CD14-positive monocyte (primary cell): ENCODE data around the gene ALOX15. TPM values are rescaled to one million over a fixed set of nuclear protein-coding genes. Genes with fewer than 3 reads are reported as not detected.

Experiments
- DNase-seq, 3 donors: peaks; one replicate each; pipeline ENCODE4 v3.0.0-alpha.2; 2011 to 2022
- H2AFZ ChIP-seq: 2 replicates; pipeline ENCODE4 v1.6.0; 2012; ENCODE audit warnings: mild to moderate bottlenecking, low read depth, low read length, inconsistent platforms; ENCODE audit not compliant: insufficient read depth, poor library complexity, severe bottlenecking
- H3K27ac ChIP-seq, 2 donors: 1 replicate in 1 of 2; 2 replicates in 1 of 2; pipeline ENCODE4 v1.5.1; 2012 to 2013; ENCODE audit warnings: low read length in 2 of 2, control low read depth in 1 of 2, inconsistent platforms in 1 of 2, low read depth in 1 of 2, mild to moderate bottlenecking in 1 of 2
- H3K27me3 ChIP-seq, 2 donors: one replicate each; pipeline versions ENCODE4 v1.6.0 to v1.6.1; 2011 to 2013; ENCODE audit warnings: low read length in 2 of 2; ENCODE audit not compliant: control insufficient read depth in 2 of 2, insufficient read depth in 2 of 2
- H3K36me3 ChIP-seq, 2 donors: replicated peaks in 1 of 2; 1 replicate in 1 of 2; 2 replicates in 1 of 2; pipeline versions ENCODE4 v1.5.1 to v1.6.1; 2012 to 2013; ENCODE audit warnings: low read length in 2 of 2, control low read depth in 1 of 2, inconsistent platforms in 1 of 2, mild to moderate bottlenecking in 1 of 2; ENCODE audit not compliant: insufficient read depth in 2 of 2, control insufficient read depth in 1 of 2
- H3K4me1 ChIP-seq, 2 donors: 1 replicate in 1 of 2; 2 replicates in 1 of 2; pipeline versions ENCODE4 v1.5.1 to v1.6.1; 2012 to 2013; ENCODE audit warnings: low read length in 2 of 2, control low read depth in 1 of 2, inconsistent platforms in 1 of 2, mild to moderate bottlenecking in 1 of 2, moderate library complexity in 1 of 2; ENCODE audit not compliant: insufficient read depth in 2 of 2, control insufficient read depth in 1 of 2
- H3K4me2 ChIP-seq: replicated peaks from 2 replicates; pipeline ENCODE3; 2012; ENCODE audit warnings: low read length, moderate library complexity, mild to moderate bottlenecking; ENCODE audit not compliant: poor library complexity, severe bottlenecking; ENCODE audit errors: extremely low read depth
- H3K4me3 ChIP-seq, 3 experiments: fragments of 200-600 bp in 1 of 3; sonication (generic) in 1 of 3; replicated peaks in 1 of 3; 1 replicate in 2 of 3; 2 replicates in 1 of 3; pipeline ENCODE4 v1.5.1; 2011 to 2013; ENCODE audit warnings: low read length in 3 of 3, mild to moderate bottlenecking in 3 of 3, control low read depth in 2 of 3, low read depth in 2 of 3, inconsistent platforms in 1 of 3, moderate library complexity in 1 of 3
- H3K79me2 ChIP-seq: 2 replicates; pipeline ENCODE4 v1.6.0; 2012; ENCODE audit warnings: mild to moderate bottlenecking, control low read depth, inconsistent platforms, low read length, moderate library complexity; ENCODE audit not compliant: insufficient read depth
- H3K9ac ChIP-seq: 2 replicates; pipeline ENCODE4 v1.6.0; 2017; ENCODE audit warnings: low read length, mild to moderate bottlenecking; ENCODE audit not compliant: insufficient read depth, poor library complexity, severe bottlenecking
- H3K9me3 ChIP-seq, 2 donors: replicated peaks in 1 of 2; 1 replicate in 1 of 2; 2 replicates in 1 of 2; pipeline versions ENCODE4 v1.5.1 to v1.6.1; 2012 to 2013; ENCODE audit warnings: low read length in 2 of 2, control low read depth in 1 of 2; ENCODE audit not compliant: control insufficient read depth in 1 of 2, insufficient read depth in 1 of 2
- H4K20me1 ChIP-seq: 2 replicates; pipeline ENCODE4 v1.6.0; 2012; ENCODE audit warnings: mild to moderate bottlenecking, low read length, control low read depth, moderate library complexity; ENCODE audit not compliant: insufficient read depth
- H3K27ac Mint-ChIP-seq, 7 donors: one replicate each; pipeline ENCODE4 v1.8.0; 2020; ENCODE audit warnings: mild to moderate bottlenecking in 7 of 7, mixed read lengths in 7 of 7, moderate library complexity in 6 of 7, inconsistent platforms in 2 of 7
- H3K27me3 Mint-ChIP-seq, 3 donors: one replicate each; pipeline ENCODE4 v1.8.0; 2021 to 2022; ENCODE audit warnings: low read depth in 3 of 3, mild to moderate bottlenecking in 3 of 3, mixed read lengths in 3 of 3, moderate library complexity in 3 of 3, inconsistent platforms in 1 of 3
- H3K36me3 Mint-ChIP-seq, 2 donors: one replicate each; pipeline ENCODE4 v1.8.0; 2020; ENCODE audit warnings: mixed read lengths in 2 of 2, inconsistent platforms in 1 of 2, mild to moderate bottlenecking in 1 of 2
- H3K4me1 Mint-ChIP-seq: one replicate; pipeline ENCODE4 v1.8.0; 2020; ENCODE audit warnings: mild to moderate bottlenecking, mixed read lengths
- H3K4me3 Mint-ChIP-seq, 2 donors: one replicate each; pipeline ENCODE4 v1.8.0; 2020; ENCODE audit warnings: mild to moderate bottlenecking in 2 of 2, mixed read lengths in 2 of 2, moderate library complexity in 1 of 2
- H3K9me3 Mint-ChIP-seq, 7 donors: one replicate each; pipeline ENCODE4 v1.8.0; 2020 to 2022; ENCODE audit warnings: mixed read lengths in 7 of 7, mild to moderate bottlenecking in 6 of 7, moderate library complexity in 6 of 7, inconsistent platforms in 2 of 7
- WGBS: methylation state at CpG from one replicate; pipeline ENCODE4 v1.1.5; 2013; ENCODE audit warnings: missing lambda C conversion rate; ENCODE audit not compliant: insufficient coverage; 5-methylcytosine and 5-hydroxymethylcytosine counted together
- intact Hi-C, 2 donors: fragments of 100-400 bp; cut with micrococcal nuclease; formaldehyde crosslinking; loops; one replicate each; pipeline versions ENCODE4 v1.15.0 to v1.15.1; 2023
- polyA plus RNA-seq, 3 donors: library from polyadenylated mRNA; depleted of rRNA in 1 of 3; unstranded in 2 of 3; stranded (reverse) in 1 of 3; fragments of 300-500 nt in 2 of 3; fragments of >200 nt in 1 of 3; fragmentation: Illumina TruSeq in 2 of 3; gene quantifications; 1 replicate in 2 of 3; 2 replicates in 1 of 3; pipeline ENCODE4 v1.2.3, GENCODE V29; 2012 to 2021
- TF ChIP-seq, protein P1 (sequence below): fragments of 200-600 bp; IDR thresholded peaks from one replicate; pipeline ENCODE4 v1.8.0; 2022; ENCODE audit warnings: antibody characterized with exemption, mild to moderate bottlenecking

Gene ALOX15
- polyA plus RNA-seq, 3 donors: 0.05 to 0.13 TPM; not detected in 1

- H3K36me3 Mint-ChIP-seq: no peaks in the 10 kb centered on the region
- Histone ChIP-seq H3K4me1 (peaks cover 0 to 6% of the 10 kb centered on the region in 2 donors), H3K79me2 (no peaks in the 10 kb centered on the region), H3K36me3 (no peaks in the 10 kb centered on the region), H3K9me3 (no peaks in the 10 kb centered on the region), H3K9ac (no peak overlapping the region), H3K27ac (no peak overlapping the region), H4K20me1 (no peaks in the 10 kb centered on the region), H3K4me2 (no peak overlapping the region), H2AFZ (no peak overlapping the region), H3K4me3 (no peak overlapping the region), H3K27me3 (peaks cover 0 to 6% of the 10 kb centered on the region in 2 donors)
- no peak for DNase-seq
- H3K27ac Mint-ChIP-seq: no peak overlapping the region
- H3K4me3 Mint-ChIP-seq: no peak overlapping the region
- H3K27me3 Mint-ChIP-seq: peaks cover 10 to 33% (median 15%) of the 10 kb centered on the region in 3 donors
- WGBS: 91% methylated on average over 5 of the region's 8 CpGs
- H3K4me1 Mint-ChIP-seq: peaks cover 7% of the 10 kb centered on the region
- TF ChIP-seq, protein P1, sequence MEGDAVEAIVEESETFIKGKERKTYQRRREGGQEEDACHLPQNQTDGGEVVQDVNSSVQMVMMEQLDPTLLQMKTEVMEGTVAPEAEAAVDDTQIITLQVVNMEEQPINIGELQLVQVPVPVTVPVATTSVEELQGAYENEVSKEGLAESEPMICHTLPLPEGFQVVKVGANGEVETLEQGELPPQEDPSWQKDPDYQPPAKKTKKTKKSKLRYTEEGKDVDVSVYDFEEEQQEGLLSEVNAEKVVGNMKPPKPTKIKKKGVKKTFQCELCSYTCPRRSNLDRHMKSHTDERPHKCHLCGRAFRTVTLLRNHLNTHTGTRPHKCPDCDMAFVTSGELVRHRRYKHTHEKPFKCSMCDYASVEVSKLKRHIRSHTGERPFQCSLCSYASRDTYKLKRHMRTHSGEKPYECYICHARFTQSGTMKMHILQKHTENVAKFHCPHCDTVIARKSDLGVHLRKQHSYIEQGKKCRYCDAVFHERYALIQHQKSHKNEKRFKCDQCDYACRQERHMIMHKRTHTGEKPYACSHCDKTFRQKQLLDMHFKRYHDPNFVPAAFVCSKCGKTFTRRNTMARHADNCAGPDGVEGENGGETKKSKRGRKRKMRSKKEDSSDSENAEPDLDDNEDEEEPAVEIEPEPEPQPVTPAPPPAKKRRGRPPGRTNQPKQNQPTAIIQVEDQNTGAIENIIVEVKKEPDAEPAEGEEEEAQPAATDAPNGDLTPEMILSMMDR: no peak
- intact Hi-C loops: no loop called here
- H3K9me3 Mint-ChIP-seq: peaks cover 0 to 1% (median 0%) of the 10 kb centered on the region in 7 donors
Observed at GRCh38 chr17:4663711-4664110, 22.2 kb upstream of the ALOX15 start.

DNA sequence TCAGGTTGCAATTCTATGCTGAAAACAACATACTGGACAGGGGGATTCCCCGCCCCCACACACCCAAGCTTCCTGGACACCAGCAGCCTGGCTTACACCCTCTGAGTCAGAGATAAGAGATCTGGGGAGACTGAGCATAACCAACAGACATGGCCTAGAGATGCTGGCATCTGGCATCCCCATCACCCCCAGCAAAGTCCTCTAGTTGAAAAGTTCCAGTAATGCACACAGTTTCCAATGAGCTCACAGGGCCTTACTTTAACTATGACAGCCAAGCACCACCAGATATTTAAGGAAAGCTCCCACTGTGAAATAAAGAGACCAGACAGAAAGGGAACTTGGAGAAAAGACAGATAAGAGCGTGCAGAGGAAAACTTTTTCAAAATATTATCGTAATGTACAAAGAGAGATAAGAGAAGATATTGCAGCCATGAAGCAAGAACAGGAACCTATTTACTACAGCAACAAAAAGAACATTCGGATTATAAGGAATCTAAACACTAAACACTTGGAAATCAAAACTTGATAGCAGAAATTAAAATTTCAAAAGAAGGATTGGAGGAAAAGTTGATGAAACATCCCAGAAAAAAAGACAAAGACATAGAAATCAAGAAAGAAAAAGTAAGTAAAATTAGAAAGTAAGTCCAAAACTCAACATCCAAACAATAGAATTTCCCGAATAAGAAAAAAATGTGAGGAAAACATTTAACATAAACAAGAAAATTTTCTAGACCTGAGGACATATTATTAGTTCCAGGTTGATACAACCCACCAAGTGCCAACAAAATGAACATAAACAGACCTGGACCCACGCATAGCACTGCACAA, 17.2 kb upstream of the ALOX15 start:
- Histone ChIP-seq H3K4me3 (no peak overlapping the region), H2AFZ (no peak overlapping the region), H3K27me3 (no peaks in the 10 kb centered on the region), H3K4me1 (peaks cover 0 to 6% of the 10 kb centered on the region in 2 donors), H3K9ac (no peak overlapping the region), H3K79me2 (no peaks in the 10 kb centered on the region), H4K20me1 (no peaks in the 10 kb centered on the region), H3K4me2 (no peak overlapping the region), H3K27ac (no peak overlapping the region), H3K9me3 (peaks cover 0 to 5% of the 10 kb centered on the region in 2 donors), H3K36me3 (no peaks in the 10 kb centered on the region)
- H3K4me3 Mint-ChIP-seq: no peak overlapping the region
- no peaks in the 10 kb centered on the region for H3K36me3 Mint-ChIP-seq
- intact Hi-C loops: no loop called here
- no peak overlapping the region for H3K27ac Mint-ChIP-seq
- TF ChIP-seq, protein P1: no peak
- H3K9me3 Mint-ChIP-seq: peaks cover 3 to 8% (median 6%) of the 10 kb centered on the region in 7 donors
- DNase-seq: peak in 1 of 3 donors; percentile 16
- H3K27me3 Mint-ChIP-seq: peaks cover 1 to 19% (median 4%) of the 10 kb centered on the region in 3 donors
- no CpG with 5 or more reads among the region's 6 CpGs for WGBS
- peaks cover 7% of the 10 kb centered on the region for H3K4me1 Mint-ChIP-seq
